GM08714 (cell line): Measurements from ENCODE around the gene ERBB4.

Experiments
- H3K4me3 ChIP-seq: fragments of 200-500 bp; sonication (Bioruptor generic); 2 replicates; pipeline ENCODE4 v1.5.1; 2014; ENCODE audit warnings: mild to moderate bottlenecking, low read length, inconsistent platforms
- ZNF274 ChIP-seq: IDR thresholded peaks from 2 replicates; pipeline ENCODE4 v1.6.1; 2012; ENCODE audit warnings: mild to moderate bottlenecking, low read depth, low read length

The ERBB4 gene

GRCh38 chr2:211822686-211823335, 715.8 kb downstream of the ERBB4 start:
- TF ChIP-seq ZNF274, result no peak
- H3K4me3 ChIP-seq, result no peak overlapping the region

GRCh38 chr2:211816754-211817153, 721.8 kb downstream of the ERBB4 start:
- H3K4me3 ChIP-seq, result no peak overlapping the region
- TF ChIP-seq ZNF274, result no peak

DNA sequence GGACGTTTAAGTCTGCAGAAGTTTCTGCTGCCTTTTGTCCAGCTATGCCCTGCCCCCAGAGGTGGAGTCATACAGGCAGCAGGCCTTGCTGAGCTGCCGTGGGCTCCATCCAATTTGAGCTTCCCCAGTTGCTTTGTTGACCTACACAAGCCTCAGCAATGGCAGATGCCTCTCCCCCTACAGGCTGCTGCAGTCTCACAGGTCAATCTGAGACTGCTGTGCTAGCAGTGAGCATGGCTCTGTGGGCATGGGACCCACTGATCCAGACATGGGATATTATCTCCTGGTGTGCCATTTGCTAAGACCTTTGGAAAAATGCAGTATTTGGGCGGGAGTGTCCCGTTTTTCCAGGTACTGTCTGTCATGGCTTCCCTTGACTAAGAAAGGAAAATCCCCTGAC, 726.0 kb downstream of the ERBB4 start:
- H3K4me3 ChIP-seq, result no peak overlapping the region
- no peak for TF ChIP-seq ZNF274

DNA sequence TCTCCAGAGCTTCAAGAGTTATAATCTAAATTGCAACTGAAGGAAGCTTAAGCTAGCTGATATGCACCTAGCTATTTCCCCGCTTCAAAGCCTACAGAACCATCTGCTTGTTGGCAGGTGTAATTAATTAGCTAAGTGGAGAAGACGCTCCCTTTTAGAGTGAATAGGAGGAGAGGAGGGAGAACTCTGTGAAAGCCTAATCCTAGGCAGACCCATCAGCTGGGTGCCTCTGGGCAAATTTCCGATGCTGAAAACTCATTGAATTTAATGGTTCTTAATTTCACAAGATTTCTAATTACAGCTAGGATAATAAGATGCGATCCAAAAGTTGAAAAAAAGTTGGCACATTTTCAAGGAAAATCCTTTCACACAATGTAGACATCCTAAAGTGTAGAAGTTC, 735.9 kb downstream of the ERBB4 start:
- no peak overlapping the region for H3K4me3 ChIP-seq
- no peak for TF ChIP-seq ZNF274

GRCh38 chr2:211800001-211800400, 738.6 kb downstream of the ERBB4 start:
- TF ChIP-seq ZNF274, result no peak

GRCh38 chr2:211798868-211799267, 739.7 kb downstream of the ERBB4 start:
- TF ChIP-seq ZNF274, result no peak
- no peak overlapping the region for H3K4me3 ChIP-seq

More at GRCh38 chr2:211800001-211800400, 738.6 kb downstream of the ERBB4 start:
- no peak overlapping the region for H3K4me3 ChIP-seq

DNA sequence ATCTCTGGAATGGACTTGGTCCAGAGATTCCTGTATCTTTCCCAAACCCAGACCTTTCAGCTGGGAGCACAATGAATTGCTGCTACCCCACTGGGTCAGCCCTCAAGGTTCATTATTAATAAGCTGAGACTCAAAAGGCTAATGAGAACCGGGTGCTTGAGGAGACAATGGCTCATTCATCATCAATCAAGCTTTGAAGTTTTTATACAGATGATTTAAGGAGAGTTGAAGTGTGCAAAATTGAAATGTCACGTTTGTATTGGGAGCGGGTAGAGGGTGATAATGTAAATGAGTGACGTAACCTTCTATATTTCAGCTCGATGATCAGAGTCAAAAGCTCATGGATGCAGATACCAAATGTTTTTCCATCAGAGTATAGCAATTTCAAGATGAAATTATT, 744.9 kb downstream of the ERBB4 start:
- no peak overlapping the region for H3K4me3 ChIP-seq
- TF ChIP-seq ZNF274, result no peak

DNA sequence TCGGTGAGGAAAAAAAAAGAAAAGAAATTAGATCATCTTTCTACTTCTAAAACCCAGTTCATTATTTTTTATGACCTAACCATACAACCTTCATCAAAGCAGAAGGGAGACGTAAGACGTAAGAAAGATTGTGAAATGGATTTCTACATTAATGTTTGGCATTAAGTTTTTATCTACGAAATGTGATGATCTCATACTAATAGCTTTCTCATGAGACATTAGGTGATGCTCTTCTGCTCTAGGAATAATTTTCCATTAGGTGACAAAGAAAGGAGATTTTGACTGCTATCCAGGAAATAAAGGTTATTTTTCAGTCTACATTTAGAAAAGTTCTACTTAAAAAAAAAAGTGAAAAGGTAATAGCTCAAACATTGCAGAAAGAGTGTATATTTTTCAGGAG, 748.6 kb downstream of the ERBB4 start:
- H3K4me3 ChIP-seq, result no peak overlapping the region
- TF ChIP-seq ZNF274, result no peak

DNA sequence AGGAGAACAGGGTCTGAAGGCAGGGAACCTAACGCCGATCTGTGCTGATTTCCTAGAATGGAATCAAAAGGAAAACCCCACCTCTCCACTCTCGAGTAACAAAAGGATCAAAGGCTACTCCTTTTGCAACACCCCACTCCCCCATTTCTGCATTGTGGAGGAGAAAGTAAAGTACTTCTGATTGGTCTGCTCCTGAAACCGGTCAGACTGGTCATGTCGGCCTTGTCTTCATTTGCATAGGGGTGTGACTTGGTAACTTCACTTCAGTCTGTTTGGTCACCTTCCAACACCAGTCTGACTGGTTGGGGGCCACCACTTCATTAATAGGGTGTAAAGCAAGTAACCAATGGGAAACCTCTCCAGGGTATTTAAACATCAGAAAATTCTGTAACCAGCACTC, 771.9 kb downstream of the ERBB4 start:
- no peak overlapping the region for H3K4me3 ChIP-seq
- TF ChIP-seq ZNF274, result no peak

- no peak for TF ChIP-seq ZNF274
- H3K4me3 ChIP-seq, result no peak overlapping the region
These were observed 776.1 kb downstream of the ERBB4 start for GRCh38 chr2:211762479-211762878.

GRCh38 chr2:211760103-211760502, 778.5 kb downstream of the ERBB4 start:
- TF ChIP-seq ZNF274, result no peak
- H3K4me3 ChIP-seq, result no peak overlapping the region

DNA sequence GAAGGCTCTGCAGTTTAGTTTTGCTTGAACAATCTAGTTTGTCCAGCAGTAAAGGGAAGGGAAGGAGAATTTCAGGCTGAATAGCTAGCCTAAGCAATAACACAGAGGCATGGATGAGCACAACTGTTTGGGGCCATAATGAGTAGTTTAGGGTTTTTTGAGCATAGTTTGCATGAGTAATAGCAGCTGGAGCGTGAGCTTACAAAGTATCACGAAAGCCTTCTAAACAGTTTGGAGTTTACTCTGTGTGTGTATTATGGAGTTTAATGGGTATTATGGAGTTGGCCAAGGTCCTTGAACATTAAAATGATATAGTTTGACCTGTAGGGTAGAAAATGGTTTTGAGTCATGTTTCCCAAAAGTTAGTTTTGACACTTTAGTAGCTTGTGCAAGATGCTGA, 782.3 kb downstream of the ERBB4 start:
- TF ChIP-seq ZNF274, result no peak
- no peak overlapping the region for H3K4me3 ChIP-seq

DNA sequence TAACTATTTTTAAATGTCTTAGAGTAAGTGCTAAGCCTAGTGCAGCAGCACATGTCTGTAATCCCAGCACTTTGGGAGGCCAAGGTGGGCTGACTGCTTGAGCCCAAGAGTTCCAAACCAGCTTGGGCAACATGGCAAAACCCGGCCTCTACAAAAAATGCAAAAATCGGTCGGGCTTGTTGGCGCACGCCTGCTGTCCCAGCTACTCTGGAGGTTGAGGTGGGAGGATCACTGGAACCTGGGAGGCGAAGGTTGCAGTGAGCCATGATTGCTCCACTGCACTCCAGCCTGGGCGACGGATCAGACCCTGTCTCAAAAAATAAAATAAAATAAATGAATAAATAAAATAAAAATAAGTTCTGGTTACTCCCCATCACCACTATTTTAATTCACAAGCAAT, 783.4 kb downstream of the ERBB4 start:
- no peak overlapping the region for H3K4me3 ChIP-seq
- TF ChIP-seq ZNF274, result no peak

DNA sequence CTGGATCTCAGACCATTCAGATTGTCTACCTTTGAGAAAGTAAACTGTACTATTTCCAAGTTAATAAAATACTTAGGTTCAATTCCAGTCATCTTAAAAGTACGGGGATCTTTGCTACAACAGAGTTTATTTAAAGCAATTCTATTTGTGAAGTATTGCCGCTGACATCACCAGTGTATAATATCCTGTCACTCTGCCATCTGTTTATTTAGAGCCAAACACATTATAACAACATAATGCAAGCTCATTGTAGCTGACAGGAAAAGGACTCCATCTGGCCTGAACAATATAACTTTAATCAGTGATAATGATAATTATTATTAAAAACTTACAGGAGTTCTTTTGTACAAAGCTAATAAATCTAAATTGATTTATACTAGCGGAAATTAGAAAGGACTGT, 786.8 kb downstream of the ERBB4 start:
- TF ChIP-seq ZNF274, result no peak
- H3K4me3 ChIP-seq, result no peak overlapping the region

DNA sequence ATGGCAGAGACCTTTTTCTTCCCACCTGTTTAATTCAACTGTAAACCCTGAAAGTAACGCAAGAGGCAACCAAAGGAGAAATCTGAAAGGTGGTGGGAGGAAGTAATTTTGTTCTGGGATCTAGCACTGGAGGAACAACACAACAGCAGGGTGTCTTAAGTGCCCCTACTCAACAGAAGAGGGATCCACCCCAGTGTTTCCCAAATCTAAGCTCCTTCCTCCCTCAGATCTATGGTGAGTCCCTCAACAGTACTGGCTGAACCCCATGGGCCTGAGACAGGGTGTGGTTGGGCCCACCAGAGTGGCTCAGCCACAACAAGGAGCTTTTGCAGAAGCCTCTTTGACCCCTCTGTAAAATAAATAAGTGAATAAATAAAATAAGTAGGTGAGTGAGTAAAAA, 790.3 kb downstream of the ERBB4 start:
- H3K4me3 ChIP-seq, result no peak overlapping the region
- TF ChIP-seq ZNF274, result no peak
